ENCODE results near the gene NARS2.
"Not testable (repeated sequence)": the region's sequence is repeated elsewhere in the genome, so short reads cannot be mapped to it uniquely, and the experiment has no call there.

DNA sequence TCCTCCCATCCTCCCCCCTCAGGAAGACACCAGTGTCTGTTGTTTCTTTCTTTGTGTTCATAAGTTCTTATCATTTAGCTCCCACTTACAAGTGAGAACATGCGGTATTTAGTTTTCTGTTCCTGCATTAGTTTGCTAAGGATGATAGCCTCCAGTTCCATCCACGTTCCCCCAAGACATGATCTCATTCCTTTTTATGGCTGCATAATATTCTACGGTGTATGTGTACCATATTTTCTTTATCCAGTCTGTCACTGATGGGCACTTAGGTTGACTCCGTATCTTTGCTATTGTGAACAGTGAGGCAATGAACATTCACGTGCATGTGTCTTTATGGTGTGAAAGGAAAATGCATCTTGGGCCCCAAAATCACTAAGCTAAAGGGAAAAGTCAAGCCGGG is 22.5 kb downstream of the NARS2 start:
- TF ChIP-seq, protein P1, sequence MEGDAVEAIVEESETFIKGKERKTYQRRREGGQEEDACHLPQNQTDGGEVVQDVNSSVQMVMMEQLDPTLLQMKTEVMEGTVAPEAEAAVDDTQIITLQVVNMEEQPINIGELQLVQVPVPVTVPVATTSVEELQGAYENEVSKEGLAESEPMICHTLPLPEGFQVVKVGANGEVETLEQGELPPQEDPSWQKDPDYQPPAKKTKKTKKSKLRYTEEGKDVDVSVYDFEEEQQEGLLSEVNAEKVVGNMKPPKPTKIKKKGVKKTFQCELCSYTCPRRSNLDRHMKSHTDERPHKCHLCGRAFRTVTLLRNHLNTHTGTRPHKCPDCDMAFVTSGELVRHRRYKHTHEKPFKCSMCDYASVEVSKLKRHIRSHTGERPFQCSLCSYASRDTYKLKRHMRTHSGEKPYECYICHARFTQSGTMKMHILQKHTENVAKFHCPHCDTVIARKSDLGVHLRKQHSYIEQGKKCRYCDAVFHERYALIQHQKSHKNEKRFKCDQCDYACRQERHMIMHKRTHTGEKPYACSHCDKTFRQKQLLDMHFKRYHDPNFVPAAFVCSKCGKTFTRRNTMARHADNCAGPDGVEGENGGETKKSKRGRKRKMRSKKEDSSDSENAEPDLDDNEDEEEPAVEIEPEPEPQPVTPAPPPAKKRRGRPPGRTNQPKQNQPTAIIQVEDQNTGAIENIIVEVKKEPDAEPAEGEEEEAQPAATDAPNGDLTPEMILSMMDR (IDR thresholded peaks at IDR 0.05; ENCODE audit: low read depth, low read length, poor library complexity, severe bottlenecking) = not testable (repeated sequence)
- not testable (repeated sequence) for TF ChIP-seq EZH2phosphoT487 (IDR thresholded peaks at IDR 0.05; ENCODE audit: borderline replicate concordance, low read length)
